Stimulated activated naive CD4-positive, alpha-beta T cell (primary cell): Measurements from ENCODE around the gene ATAD2B.
"Not testable (repeated sequence)": the region's sequence is repeated elsewhere in the genome, so short reads cannot be mapped to it uniquely, and the experiment has no call there.

Source experiments
- DNase-seq, 6 experiments: peaks; one replicate each; lab custom pipeline; 2025; lab: John Stamatoyannopoulos, UW

ATAD2B gene

GRCh38 chr2:23926750-23927571, at the start of gene ATAD2B:
TSS of gene ATAD2B (minus strand) at chr2:23927123. CDS start at chr2:23926770, 353 bp downstream.
- DNase-seq = peak; percentile 88 to 99 (median 91)

GRCh38 chr2:23967846-23968245, 40.9 kb upstream of the ATAD2B start:
- no peak for DNase-seq

GRCh38 chr2:23954325-23955014, 27.5 kb upstream of the ATAD2B start:
- DNase-seq = no peak

GRCh38 chr2:23953625-23954024, 26.7 kb upstream of the ATAD2B start:
- no peak for DNase-seq

GRCh38 chr2:23952558-23952957, 25.6 kb upstream of the ATAD2B start:
- DNase-seq = not testable (repeated sequence)

GRCh38 chr2:23947350-23947749, 20.4 kb upstream of the ATAD2B start:
- DNase-seq = no peak

- no peak for DNase-seq
Observed at GRCh38 chr2:23944976-23945375, 18.1 kb upstream of the ATAD2B start.

GRCh38 chr2:23944527-23944926, 17.6 kb upstream of the ATAD2B start:
- DNase-seq = no peak

- DNase-seq = no peak
Observed at GRCh38 chr2:23943666-23944065, 16.7 kb upstream of the ATAD2B start.

GRCh38 chr2:23941644-23942043, 14.7 kb upstream of the ATAD2B start:
- no peak for DNase-seq

GRCh38 chr2:23940718-23941620, 14.0 kb upstream of the ATAD2B start:
- DNase-seq = peak in 2 of 6 experiments; percentile 54 to 62

- peak; percentile 47 to 80 (median 65) for DNase-seq
Observed at GRCh38 chr2:23939987-23940717, 13.2 kb upstream of the ATAD2B start, which contains the start of gene UBXN2A. TSS of gene UBXN2A (plus strand) at chr2:23940463. CDS start at chr2:23958315, 17,852 bp downstream.

GRCh38 chr2:23934259-23934658, 7.3 kb upstream of the ATAD2B start:
- DNase-seq = no peak

- peak in 1 of 6 experiments; percentile 32 for DNase-seq
Observed at GRCh38 chr2:23926290-23926749, 603 bp downstream of the ATAD2B start.

- peak; percentile 28 to 76 (median 58) for DNase-seq
Observed at GRCh38 chr2:23925702-23926289, 1.1 kb downstream of the ATAD2B start.

- no peak for DNase-seq
Observed at GRCh38 chr2:23924589-23925359, 2.1 kb downstream of the ATAD2B start.

- no peak for DNase-seq
Observed at GRCh38 chr2:23918837-23919489, 8.0 kb downstream of the ATAD2B start.

GRCh38 chr2:23916727-23917405, 10.1 kb downstream of the ATAD2B start:
- no peak for DNase-seq

- no peak for DNase-seq
Observed at GRCh38 chr2:23915327-23915726, 11.6 kb downstream of the ATAD2B start.
